ENCODE measurements around the gene ELF1.

Gene ELF1

GRCh38 chr13:41019011-41019487 is at the start of gene ELF1:
Gene ELF1 (minus strand): TSS chr13:41019316. CDS start chr13:40982054, 37,262 bp downstream.
- in situ Hi-C loops (cut with HindIII; ENCODE audit: low pct_ligation_motif_present, low pct_unique_long_range_greater_than_20kb, low sequenced_read_pairs) = no loop called here
- peak; percentile 85 for DNase-seq

DNA sequence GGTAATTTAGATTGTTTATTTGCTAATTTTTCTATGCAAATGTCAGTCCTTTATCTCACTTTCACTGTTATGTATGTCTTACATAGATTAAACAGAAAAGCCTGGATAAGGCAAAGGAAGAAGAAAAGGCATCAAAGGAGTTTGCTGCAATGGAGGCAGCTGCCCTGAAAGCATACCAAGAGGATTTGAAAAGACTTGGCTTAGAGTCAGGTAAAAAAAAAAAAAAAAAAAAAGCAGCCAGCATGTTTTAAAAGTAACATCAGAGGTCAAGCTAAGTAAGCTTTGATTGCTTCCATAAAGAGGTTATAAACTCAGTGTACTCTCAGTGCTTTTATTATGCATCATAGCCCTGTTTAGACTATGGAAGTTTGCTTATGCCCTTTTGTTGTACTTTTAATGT is 46.0 kb upstream of the ELF1 start:
- DNase-seq = peak; percentile 9
- in situ Hi-C loops (cut with HindIII; ENCODE audit: low pct_ligation_motif_present, low pct_unique_long_range_greater_than_20kb, low sequenced_read_pairs) = no loop called here

GRCh38 chr13:41064493-41064892 is 45.4 kb upstream of the ELF1 start:
- in situ Hi-C loops (cut with HindIII; ENCODE audit: low pct_ligation_motif_present, low pct_unique_long_range_greater_than_20kb, low sequenced_read_pairs) = no loop called here
- DNase-seq = peak; percentile 14

- in situ Hi-C loops (cut with HindIII; ENCODE audit: low pct_ligation_motif_present, low pct_unique_long_range_greater_than_20kb, low sequenced_read_pairs) = no loop called here
- peak; percentile 74 for DNase-seq
Measured at GRCh38 chr13:41061914-41062837, 43.1 kb upstream of the ELF1 start.

- in situ Hi-C loops (cut with HindIII; ENCODE audit: low pct_ligation_motif_present, low pct_unique_long_range_greater_than_20kb, low sequenced_read_pairs) = no loop called here
Measured at GRCh38 chr13:41061075-41061913, 42.2 kb upstream of the ELF1 start, which contains the start of gene WBP4. Gene WBP4 (plus strand): TSS chr13:41061509. CDS start chr13:41061674, 165 bp downstream.

DNA sequence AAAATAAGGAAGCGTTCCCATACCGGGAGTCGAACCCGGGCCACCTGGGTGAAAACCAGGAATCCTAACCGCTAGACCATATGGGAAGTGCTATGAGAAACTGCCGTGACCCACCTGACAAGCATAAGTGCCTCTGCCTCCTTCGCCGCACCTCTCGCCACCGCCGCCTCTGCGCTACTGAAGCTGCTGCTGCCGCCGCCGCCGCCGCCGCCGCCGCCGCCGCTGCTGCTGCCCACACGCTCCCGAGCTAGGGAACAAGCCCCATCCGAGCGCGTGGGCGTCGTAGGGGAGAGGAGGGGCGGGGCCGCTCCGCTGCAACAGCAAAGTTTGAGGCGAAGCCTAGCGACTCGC is 41.6 kb upstream of the ELF1 start:
- in situ Hi-C loops (cut with HindIII; ENCODE audit: low pct_ligation_motif_present, low pct_unique_long_range_greater_than_20kb, low sequenced_read_pairs) = no loop called here
- peak; percentile 68 for DNase-seq

More at GRCh38 chr13:41061075-41061913, 42.2 kb upstream of the ELF1 start, which contains the start of gene WBP4:
- DNase-seq = peak; percentile 93

DNA sequence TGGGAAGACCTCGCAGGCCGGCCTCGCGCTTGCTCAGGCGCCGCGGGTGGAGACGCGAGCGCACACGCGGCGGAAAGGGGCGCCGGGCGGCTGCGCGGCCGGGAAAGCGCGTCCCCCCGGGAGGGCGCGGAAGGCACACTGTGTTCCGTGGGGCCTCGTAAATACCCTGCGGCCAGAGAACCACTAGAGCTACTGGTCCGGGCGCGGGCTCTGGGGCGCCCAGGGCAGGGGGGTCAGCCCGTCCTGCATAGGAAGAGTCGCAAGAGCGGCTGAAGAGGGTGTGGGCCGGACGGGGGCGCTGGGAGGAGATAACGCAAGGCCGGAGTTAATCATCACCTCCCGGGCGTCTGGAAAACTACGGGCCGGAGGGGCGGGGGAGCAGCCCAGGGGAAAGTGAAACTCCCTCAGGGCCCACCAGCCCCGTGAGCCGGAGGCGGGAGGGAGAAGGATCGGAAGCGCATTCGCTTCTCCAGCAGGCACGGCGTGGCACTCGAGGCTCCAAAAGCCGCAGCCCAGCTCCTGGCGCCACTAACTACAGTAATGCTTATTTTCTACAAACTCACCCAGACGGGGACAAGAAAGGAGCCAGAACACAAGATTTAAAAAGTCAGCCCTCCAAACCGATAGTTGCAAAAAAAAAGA is 41.1 kb upstream of the ELF1 start:
- DNase-seq = peak; percentile 92
- in situ Hi-C loops (cut with HindIII; ENCODE audit: low pct_ligation_motif_present, low pct_unique_long_range_greater_than_20kb, low sequenced_read_pairs) = no loop called here

DNA sequence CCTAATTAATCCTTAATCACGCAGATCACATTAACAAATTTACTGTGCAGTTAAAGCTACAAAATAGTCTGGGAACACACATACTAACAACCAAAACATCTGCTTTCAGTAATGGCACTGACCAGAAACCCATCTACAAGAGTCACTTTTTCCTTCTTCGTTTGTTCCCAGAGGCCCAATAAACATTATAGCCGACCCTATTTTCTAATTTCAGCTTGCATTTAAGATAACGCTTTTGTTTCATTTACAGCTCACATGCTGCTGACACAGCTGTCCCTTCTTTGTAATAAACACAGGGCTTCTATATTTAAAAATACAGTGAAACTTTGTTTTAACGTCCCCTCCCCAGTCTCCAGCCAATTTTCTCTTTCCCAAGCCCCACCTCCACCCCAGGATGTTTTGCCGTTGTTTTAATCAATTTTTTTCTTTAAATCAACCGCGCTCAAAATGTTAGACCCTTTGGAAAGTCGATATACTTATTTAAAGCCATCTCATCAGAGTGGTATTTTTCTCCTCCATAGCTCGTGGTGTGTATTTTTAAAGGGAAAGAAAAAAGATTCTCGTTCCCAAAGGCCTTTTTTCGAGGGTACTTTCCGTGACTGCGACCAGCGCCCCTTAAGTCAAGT is 40.5 kb upstream of the ELF1 start:
- DNase-seq = peak; percentile 5
- in situ Hi-C loops (cut with HindIII; ENCODE audit: low pct_ligation_motif_present, low pct_unique_long_range_greater_than_20kb, low sequenced_read_pairs) = no loop called here

DNA sequence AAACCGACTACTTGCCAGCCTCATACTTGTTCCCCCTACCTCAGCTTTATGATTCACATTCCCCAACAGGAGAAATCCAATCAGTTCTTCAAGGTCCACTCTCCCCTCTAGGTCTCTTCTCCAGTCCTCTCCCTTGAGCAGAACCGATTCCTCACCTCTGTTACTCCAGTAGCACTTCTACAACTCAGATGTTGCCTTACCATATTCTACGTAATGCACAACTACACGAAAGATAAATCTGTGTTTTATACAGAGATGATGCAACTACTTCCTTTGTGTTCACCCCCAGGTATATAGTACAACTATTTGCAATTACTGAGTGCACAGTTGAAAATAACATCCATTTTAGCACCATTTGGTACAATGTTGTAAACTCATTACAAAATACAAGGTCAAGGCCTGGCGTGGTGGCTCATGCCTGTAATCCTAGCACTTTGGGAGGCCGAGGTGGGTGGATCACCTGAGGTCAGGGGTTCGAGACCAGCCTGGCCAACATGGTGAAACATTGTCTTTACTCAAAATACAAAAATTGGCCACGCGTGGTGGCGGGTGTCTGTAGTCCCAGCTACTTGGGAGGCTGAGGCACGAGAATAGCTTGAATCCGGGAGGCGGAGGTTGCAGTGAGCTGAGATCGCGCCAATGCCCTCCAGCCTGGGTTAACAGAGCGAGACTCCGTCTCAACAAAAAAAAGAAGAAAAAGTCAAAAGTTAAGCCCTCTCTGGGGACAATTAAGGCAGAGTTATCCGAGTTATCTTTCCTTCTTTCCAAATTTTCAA is 39.4 kb upstream of the ELF1 start:
- in situ Hi-C loops (cut with HindIII; ENCODE audit: low pct_ligation_motif_present, low pct_unique_long_range_greater_than_20kb, low sequenced_read_pairs) = no loop called here
- no peak for DNase-seq

DNA sequence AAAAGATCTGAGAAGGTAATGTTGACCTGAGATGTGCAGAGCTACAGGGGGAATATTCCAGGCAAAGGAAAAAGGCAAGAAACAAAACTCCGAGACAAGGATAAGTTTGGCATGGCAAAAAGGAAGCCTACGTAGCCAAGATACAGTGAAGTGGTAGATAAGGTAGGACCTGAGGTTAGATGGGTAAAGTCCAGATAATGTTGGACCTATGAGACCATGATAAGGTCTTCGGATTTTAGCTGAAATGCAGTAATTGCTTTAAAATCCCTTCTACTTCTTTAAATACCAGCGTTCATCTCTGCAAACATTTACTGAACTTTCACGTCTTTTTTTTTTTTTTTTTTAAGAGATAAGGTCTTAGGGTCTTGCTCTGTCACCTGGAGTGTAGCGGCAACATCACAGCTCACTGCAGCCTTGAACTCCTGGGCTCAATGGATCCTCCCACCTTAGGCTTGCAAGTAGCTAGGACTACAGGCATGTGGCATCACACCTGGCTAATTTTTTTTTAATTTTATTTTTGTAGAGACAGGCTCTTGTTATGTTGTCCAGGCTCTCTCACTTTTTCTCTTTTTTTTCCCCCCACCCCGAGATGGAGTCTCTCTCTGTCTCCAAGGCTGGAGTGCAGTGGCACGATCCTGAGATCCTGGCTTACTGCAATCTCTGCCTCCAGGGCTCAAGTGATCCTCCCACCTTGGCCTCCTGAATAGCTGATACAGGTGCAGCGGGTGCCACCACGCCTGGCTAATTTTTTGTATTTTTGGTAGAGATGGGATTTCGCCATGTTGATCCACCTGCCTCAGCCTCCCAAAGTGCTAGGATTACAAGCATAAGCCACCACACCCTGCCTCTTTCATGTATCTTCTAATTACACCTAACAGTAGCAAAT is 38.0 kb upstream of the ELF1 start:
- in situ Hi-C loops (cut with HindIII; ENCODE audit: low pct_ligation_motif_present, low pct_unique_long_range_greater_than_20kb, low sequenced_read_pairs) = no loop called here
- DNase-seq = no peak

- in situ Hi-C loops (cut with HindIII; ENCODE audit: low pct_ligation_motif_present, low pct_unique_long_range_greater_than_20kb, low sequenced_read_pairs) = no loop called here
- no peak for DNase-seq
Measured at GRCh38 chr13:41056194-41056593, 37.1 kb upstream of the ELF1 start.

DNA sequence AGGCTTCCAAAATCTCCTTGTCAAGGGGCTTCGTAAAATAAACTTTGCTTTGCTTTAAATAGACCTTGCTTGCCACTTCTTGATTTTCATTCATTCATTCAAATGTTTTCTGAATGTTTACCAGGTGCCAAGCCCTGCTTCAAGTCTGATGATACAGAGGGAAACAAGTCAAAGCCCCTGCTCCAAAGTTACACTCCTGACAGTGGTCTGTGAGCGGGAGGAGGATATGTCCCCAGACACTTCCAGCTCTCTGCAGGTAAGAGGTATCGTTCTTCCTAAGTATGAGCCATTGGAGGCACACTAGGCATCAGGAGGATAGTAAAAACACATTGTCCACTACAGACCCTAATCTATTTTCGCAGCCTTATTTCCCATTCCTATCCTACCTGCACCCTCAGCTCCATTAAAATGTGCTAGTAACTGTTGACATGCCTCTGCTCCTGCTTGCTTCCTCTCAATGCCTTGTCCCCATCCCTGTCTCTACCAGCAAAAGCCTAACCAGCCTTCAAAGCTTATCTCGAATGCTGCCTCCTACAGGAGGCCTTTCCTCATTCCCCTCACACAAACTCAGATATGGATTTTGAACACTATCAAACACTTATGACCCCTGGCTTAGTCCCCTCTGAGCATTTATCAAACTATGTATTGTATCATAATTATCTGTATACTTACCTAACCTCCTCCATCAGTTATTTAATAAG is 36.0 kb upstream of the ELF1 start:
- peak; percentile 33 for DNase-seq
- in situ Hi-C loops (cut with HindIII; ENCODE audit: low pct_ligation_motif_present, low pct_unique_long_range_greater_than_20kb, low sequenced_read_pairs) = no loop called here

GRCh38 chr13:41054212-41054877 is 35.2 kb upstream of the ELF1 start:
- peak; percentile 62 for DNase-seq
- in situ Hi-C loops (cut with HindIII; ENCODE audit: low pct_ligation_motif_present, low pct_unique_long_range_greater_than_20kb, low sequenced_read_pairs) = no loop called here

GRCh38 chr13:41053384-41053826 is 34.3 kb upstream of the ELF1 start:
- no peak for DNase-seq
- in situ Hi-C loops (cut with HindIII; ENCODE audit: low pct_ligation_motif_present, low pct_unique_long_range_greater_than_20kb, low sequenced_read_pairs) = no loop called here

DNA sequence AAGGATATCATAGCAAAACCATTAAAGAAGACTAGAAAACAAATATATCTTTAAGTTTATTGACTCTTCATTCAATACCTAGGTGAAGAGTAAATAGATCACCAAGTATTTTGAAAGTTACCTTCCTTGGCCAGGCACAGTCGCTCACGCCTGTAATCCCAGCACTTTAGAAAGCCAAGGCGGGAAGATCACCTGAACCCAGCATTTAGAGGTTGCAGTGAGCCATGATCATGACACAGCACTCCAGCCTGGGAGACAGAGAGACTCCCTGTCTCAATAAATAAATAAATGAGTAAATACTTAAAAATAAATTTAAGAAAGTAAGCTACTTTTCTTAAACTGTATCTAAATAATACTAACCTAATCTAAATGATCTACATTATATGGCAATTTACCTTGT is 33.3 kb upstream of the ELF1 start:
- in situ Hi-C loops (cut with HindIII; ENCODE audit: low pct_ligation_motif_present, low pct_unique_long_range_greater_than_20kb, low sequenced_read_pairs) = no loop called here
- no peak for DNase-seq
